MM.1S (cell line): ENCODE measurements around the gene ZKSCAN1.

Experiments used
- DNase-seq: peaks from one replicate; pipeline ENCODE4 v3.0.0-alpha.2; 2015
- H2AFZ ChIP-seq: fragments of 300-600 bp; sonication (generic); 2 replicates; pipeline ENCODE4 v1.6.0; 2016; ENCODE audit warnings: antibody characterized with exemption, low read length
- H3F3A ChIP-seq: fragments of 300-600 bp; sonication (generic); 2 replicates; pipeline ENCODE4 v1.6.1; 2016; ENCODE audit warnings: mild to moderate bottlenecking, antibody characterized with exemption, low read length, moderate library complexity, mixed read lengths; ENCODE audit not compliant: insufficient read depth
- H3K27ac ChIP-seq: fragments of 300-600 bp; sonication (generic); 2 replicates; pipeline ENCODE4 v1.5.1; 2016; ENCODE audit warnings: mild to moderate bottlenecking, low read length
- H3K27me3 ChIP-seq: fragments of 300-600 bp; sonication (generic); replicated peaks from 2 replicates; pipeline ENCODE4 v1.6.0; 2016; ENCODE audit warnings: low read length; ENCODE audit not compliant: insufficient read depth
- H3K36me3 ChIP-seq: fragments of 300-600 bp; sonication (generic); replicated peaks from 2 replicates; pipeline ENCODE4 v1.6.1; 2016; ENCODE audit warnings: mild to moderate bottlenecking, low read length, mixed read lengths; ENCODE audit not compliant: insufficient read depth
- H3K4me1 ChIP-seq: fragments of 300-600 bp; sonication (generic); 2 replicates; pipeline ENCODE4 v1.6.1; 2016; ENCODE audit warnings: low read length, mixed read lengths
- H3K4me2 ChIP-seq: fragments of 300-600 bp; sonication (generic); 2 replicates; pipeline ENCODE4 v1.6.0; 2016; ENCODE audit warnings: low read depth, low read length
- H3K4me3 ChIP-seq: fragments of 300-600 bp; sonication (generic); 2 replicates; pipeline ENCODE4 v1.5.1; 2016; ENCODE audit warnings: low read length, mixed read lengths
- H3K79me2 ChIP-seq: fragments of 300-600 bp; sonication (generic); 2 replicates; pipeline ENCODE4 v1.6.1; 2016; ENCODE audit warnings: mixed run types, low read length, mixed read lengths
- H3K9ac ChIP-seq: fragments of 300-600 bp; sonication (generic); 2 replicates; pipeline ENCODE4 v1.6.1; 2016; ENCODE audit warnings: low read length, mixed read lengths
- H3K9me2 ChIP-seq: fragments of 300-600 bp; sonication (generic); replicated peaks from 2 replicates; pipeline ENCODE4 v1.6.1; 2016; ENCODE audit warnings: mild to moderate bottlenecking, low read length, mixed read lengths; ENCODE audit not compliant: insufficient read depth
- H3K9me3 ChIP-seq: fragments of 300-600 bp; sonication (generic); replicated peaks from 2 replicates; pipeline ENCODE4 v1.6.1; 2016; ENCODE audit warnings: mild to moderate bottlenecking, low read length, mixed read lengths; ENCODE audit not compliant: insufficient read depth
- H4K20me1 ChIP-seq: fragments of 300-600 bp; sonication (generic); 2 replicates; pipeline ENCODE4 v1.6.1; 2016; ENCODE audit warnings: mild to moderate bottlenecking, low read length, moderate library complexity, mixed read lengths; ENCODE audit not compliant: insufficient read depth
- CTCF ChIP-seq: fragments of 300-600 bp; sonication (generic); IDR thresholded peaks from 2 replicates; pipeline ENCODE4 v1.5.1; 2016; ENCODE audit warnings: antibody characterized with exemption, low read length, mixed read lengths
- EZH2 ChIP-seq: fragments of 300-600 bp; sonication (generic); optimal IDR thresholded peaks from 2 replicates; pipeline ENCODE3; 2017; ENCODE audit warnings: low read depth, mild to moderate bottlenecking, antibody characterized with exemption, low read length, mixed read lengths
- EZH2phosphoT487 ChIP-seq: fragments of 300-600 bp; sonication (generic); IDR thresholded peaks from 2 replicates; pipeline ENCODE4 v1.6.1; 2018; ENCODE audit warnings: antibody characterized with exemption, low read length

ZKSCAN1 gene

GRCh38 chr7:100034871-100035510, 19.6 kb downstream of the ZKSCAN1 start:
- Histone ChIP-seq H4K20me1 (no peaks in the 10 kb centered on the region), H3K4me3 (no peak overlapping the region), H3K4me1 (no peaks in the 10 kb centered on the region), H3K9me3 (no peaks in the 10 kb centered on the region), H3F3A (no peaks in the 10 kb centered on the region), H3K4me2 (no peak overlapping the region), H2AFZ (no peak overlapping the region), H3K27me3 (no peaks in the 10 kb centered on the region), H3K27ac (no peak overlapping the region), H3K36me3 (peaks cover 4% of the 10 kb centered on the region), H3K9ac (no peak overlapping the region), H3K9me2 (no peaks in the 10 kb centered on the region), H3K79me2 (no peaks in the 10 kb centered on the region)
- TF ChIP-seq EZH2phosphoT487 = no peak
- TF ChIP-seq CTCF = no peak
- TF ChIP-seq EZH2 = no peak
- no peak for DNase-seq

- H3K9ac ChIP-seq = no peak overlapping the region
- H2AFZ ChIP-seq = no peak overlapping the region
These were observed 20.5 kb downstream of the ZKSCAN1 start for GRCh38 chr7:100035876-100036275.

GRCh38 chr7:100038326-100038725, 22.9 kb downstream of the ZKSCAN1 start:
- no peak overlapping the region for H2AFZ ChIP-seq
- H3K4me3 ChIP-seq = no peak overlapping the region
- no peaks in the 10 kb centered on the region for H3K9me2 ChIP-seq
- H3K9me3 ChIP-seq = no peaks in the 10 kb centered on the region
- no peak overlapping the region for H3K4me2 ChIP-seq
- no peaks in the 10 kb centered on the region for H4K20me1 ChIP-seq
- no peak overlapping the region for H3K27ac ChIP-seq
- H3K9ac ChIP-seq = no peak overlapping the region
- no peaks in the 10 kb centered on the region for H3F3A ChIP-seq
- peaks cover 4% of the 10 kb centered on the region for H3K36me3 ChIP-seq
- H3K27me3 ChIP-seq = no peaks in the 10 kb centered on the region
- DNase-seq = no peak
- H3K4me1 ChIP-seq = no peaks in the 10 kb centered on the region
- no peaks in the 10 kb centered on the region for H3K79me2 ChIP-seq
- TF ChIP-seq CTCF = no peak
- no peak for TF ChIP-seq EZH2phosphoT487
- TF ChIP-seq EZH2 = no peak

More at GRCh38 chr7:100035876-100036275, 20.5 kb downstream of the ZKSCAN1 start:
- Histone ChIP-seq H3K27ac (no peak overlapping the region), H3K4me1 (no peaks in the 10 kb centered on the region), H3K4me3 (no peak overlapping the region), H3K79me2 (no peaks in the 10 kb centered on the region), H3K36me3 (peaks cover 4% of the 10 kb centered on the region), H3K4me2 (no peak overlapping the region), H3F3A (no peaks in the 10 kb centered on the region), H3K9me2 (no peaks in the 10 kb centered on the region), H4K20me1 (no peaks in the 10 kb centered on the region), H3K27me3 (no peaks in the 10 kb centered on the region), H3K9me3 (no peaks in the 10 kb centered on the region)
- TF ChIP-seq EZH2 = no peak
- no peak for TF ChIP-seq CTCF
- TF ChIP-seq EZH2phosphoT487 = no peak
- DNase-seq = no peak
